RWPE2 (cell line): Measurements from ENCODE around the gene NBPF1.
"Not testable (repeated sequence)": the region's sequence is repeated elsewhere in the genome, so short reads cannot be mapped to it uniquely, and the experiment has no call there.

ENCODE experiments used
- ATAC-seq: fragments of 200-7000 bp; cut with Tn5 transposase; 3 replicates; pipeline ENCODE4 v1.9.1; 2021; ENCODE audit warnings: low read depth
- DNase-seq: peaks from one replicate; pipeline ENCODE4 v3.0.0-alpha.2; 2020; ENCODE audit warnings: low spot score
- H3K27ac ChIP-seq: fragments of 450-650 bp; 2 replicates; pipeline ENCODE4 v1.5.1; 2017; ENCODE audit warnings: mild to moderate bottlenecking; ENCODE audit not compliant: poor library complexity, severe bottlenecking
- H3K27me3 ChIP-seq: fragments of 250-450 bp; sonication (Bioruptor Pico); 2 replicates; pipeline ENCODE4 v1.5.1; 2021; ENCODE audit warnings: mild to moderate bottlenecking, moderate library complexity; ENCODE audit not compliant: insufficient read depth, poor library complexity, severe bottlenecking
- H3K36me3 ChIP-seq: fragments of 250-450 bp; sonication (Bioruptor Pico); 2 replicates; pipeline ENCODE4 v1.5.1; 2020; ENCODE audit warnings: low read depth, mild to moderate bottlenecking, moderate library complexity
- H3K4me1 ChIP-seq: fragments of 250-450 bp; sonication (Bioruptor Pico); 2 replicates; pipeline ENCODE4 v1.5.1; 2021; ENCODE audit warnings: mild to moderate bottlenecking, moderate library complexity; ENCODE audit not compliant: insufficient read depth, poor library complexity, severe bottlenecking
- H3K4me3 ChIP-seq: fragments of 250-450 bp; sonication (Bioruptor Pico); 2 replicates; pipeline ENCODE4 v1.5.1; 2021; ENCODE audit warnings: mild to moderate bottlenecking, moderate library complexity; ENCODE audit not compliant: severe bottlenecking
- H3K9me3 ChIP-seq: fragments of 250-450 bp; sonication (Bioruptor Pico); 2 replicates; pipeline ENCODE4 v1.5.1; 2021; ENCODE audit warnings: mild to moderate bottlenecking, moderate library complexity; ENCODE audit not compliant: severe bottlenecking
- TF ChIP-seq, protein P1 (sequence below): fragments of 450-650 bp; IDR thresholded peaks from one replicate; pipeline ENCODE4 v1.5.1; 2017; ENCODE audit warnings: mild to moderate bottlenecking, moderate library complexity; ENCODE audit not compliant: poor library complexity, severe bottlenecking

NBPF1 gene

DNA sequence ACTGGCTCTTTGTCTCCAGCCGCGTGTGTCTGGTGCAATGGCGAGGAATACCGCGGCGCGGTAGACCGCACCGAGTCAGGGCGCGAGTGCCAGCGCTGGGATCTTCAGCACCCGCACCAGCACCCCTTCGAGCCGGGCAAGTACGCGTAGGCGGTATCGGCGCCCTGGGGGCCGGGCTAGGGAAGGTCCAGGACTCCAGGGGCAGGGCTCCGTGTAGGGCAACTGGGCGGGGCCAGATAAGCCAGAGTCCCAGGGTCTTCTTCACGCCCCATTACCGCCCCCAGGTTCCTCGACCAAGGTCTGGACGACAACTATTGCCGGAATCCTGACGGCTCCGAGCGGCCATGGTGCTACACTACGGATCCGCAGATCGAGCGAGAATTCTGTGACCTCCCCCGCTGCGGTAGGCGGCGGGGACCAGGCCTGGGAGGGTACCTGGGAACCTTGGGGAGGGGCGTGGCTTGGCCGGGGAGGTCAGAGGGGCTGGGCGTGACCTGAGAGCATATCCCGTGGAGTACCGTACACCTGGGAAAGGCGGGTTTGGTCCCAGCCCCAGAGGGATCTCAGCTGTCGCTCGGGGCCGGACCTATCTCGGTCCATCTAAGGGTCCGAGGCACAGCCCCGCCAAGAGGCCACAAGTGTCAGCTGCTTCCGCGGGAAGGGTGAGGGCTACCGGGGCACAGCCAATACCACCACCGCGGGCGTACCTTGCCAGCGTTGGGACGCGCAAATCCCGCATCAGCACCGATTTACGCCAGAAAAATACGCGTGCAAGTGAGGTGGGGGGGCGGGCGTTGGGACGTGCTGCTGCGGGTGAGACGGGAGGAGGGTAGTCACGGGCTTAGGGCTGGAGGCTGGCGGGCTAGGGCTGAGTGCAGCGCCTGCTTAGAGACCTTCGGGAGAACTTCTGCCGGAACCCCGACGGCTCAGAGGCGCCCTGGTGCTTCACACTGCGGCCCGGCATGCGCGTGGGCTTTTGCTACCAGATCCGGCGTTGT, 34.1 kb upstream of the NBPF1 start:
- ATAC-seq = peak; percentile 34
- not testable (repeated sequence) for H3K4me3 ChIP-seq, H3K27ac ChIP-seq, H3K4me1 ChIP-seq, H3K27me3 ChIP-seq, H3K36me3 ChIP-seq, H3K9me3 ChIP-seq
- peak; percentile 35 for DNase-seq

DNA sequence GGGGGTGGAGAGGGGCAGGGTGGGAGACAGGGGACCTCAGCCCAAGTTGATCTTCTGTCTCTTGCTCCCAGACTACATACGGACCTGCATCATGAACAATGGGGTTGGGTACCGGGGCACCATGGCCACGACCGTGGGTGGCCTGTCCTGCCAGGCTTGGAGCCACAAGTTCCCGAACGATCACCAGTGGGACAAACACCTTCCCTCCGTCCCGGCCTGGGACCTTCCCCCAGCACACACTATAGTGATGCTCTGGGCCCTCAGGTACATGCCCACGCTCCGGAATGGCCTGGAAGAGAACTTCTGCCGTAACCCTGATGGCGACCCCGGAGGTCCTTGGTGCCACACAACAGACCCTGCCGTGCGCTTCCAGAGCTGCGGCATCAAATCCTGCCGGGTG, 33.4 kb upstream of the NBPF1 start:
- H3K36me3 ChIP-seq, H3K27ac ChIP-seq, H3K4me1 ChIP-seq, H3K4me3 ChIP-seq, H3K9me3 ChIP-seq, ATAC-seq, DNase-seq, H3K27me3 ChIP-seq: not testable (repeated sequence)

DNA sequence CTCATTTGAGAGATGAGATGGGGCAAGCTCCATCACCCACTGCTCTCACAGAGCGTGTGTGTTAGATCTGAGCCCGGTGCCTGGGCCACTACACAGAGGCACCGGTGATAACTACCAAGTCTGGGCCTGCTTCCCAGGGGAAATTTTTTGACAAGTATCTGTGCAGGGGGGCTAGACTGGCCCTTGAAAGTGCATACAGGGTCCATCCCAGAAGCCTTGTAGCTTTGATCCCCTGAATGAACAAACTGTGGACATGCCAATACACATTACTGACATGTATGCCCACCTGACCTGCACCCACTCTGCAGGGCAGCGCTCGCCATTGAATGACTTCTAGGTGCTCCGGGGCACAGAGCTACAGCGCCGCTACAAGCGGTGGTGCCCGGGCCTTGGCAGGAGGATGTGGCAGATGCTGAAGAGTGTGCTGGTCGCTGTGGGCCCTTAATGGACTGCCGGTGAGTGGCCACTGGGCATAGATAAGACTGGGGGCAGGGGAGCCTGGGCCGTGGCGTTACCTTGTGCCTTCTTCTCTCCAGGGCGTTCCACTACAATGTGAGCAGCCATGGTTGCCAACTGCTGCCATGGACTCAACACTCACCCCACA, 32.8 kb upstream of the NBPF1 start:
- not testable (repeated sequence) for H3K4me1 ChIP-seq
- peak; percentile 70 for DNase-seq

DNA sequence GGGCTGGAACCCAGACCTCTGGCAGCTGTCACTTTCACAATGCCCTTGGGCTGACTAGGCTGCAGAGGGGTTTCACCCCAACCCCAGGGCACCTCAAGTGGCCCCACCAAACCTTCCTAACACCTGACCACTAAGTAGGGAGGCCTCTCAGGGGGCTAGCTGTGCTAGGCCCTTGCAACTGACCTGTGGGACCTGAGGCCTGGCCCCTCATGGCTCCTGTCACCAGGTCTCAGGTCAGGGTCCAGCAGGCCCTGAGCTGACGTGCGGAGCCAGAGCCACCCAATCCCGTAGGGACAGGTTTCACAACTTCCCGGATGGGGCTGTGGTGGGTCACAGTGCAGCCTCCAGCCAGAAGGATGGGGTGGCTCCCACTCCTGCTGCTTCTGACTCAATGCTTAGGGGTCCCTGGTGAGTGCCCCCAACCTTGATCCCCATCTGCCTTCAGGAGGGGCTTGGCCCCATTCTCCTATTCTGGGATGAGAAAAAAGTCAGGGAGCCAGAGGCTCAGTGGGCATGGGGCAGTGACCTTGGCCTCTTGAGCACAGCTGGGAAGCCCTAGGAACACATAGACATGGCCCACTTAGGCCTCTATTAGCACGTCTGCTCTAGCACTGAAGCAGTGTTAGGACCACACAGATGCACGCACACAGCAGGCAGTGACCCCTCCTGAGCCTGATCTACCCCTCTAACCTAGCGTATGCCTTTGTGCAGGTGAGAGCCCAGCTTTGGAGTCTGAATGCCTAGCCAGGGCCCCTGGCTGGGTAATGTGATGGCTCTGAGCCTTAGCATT, 32.1 kb upstream of the NBPF1 start:
- peak; percentile 76 for DNase-seq
- peak overlapping the region; percentile 18 for H3K27ac ChIP-seq
- peak overlapping the region; percentile 96 for H3K4me3 ChIP-seq
- not testable (repeated sequence) for H3K36me3 ChIP-seq, ATAC-seq, H3K27me3 ChIP-seq, H3K4me1 ChIP-seq, H3K9me3 ChIP-seq

More for the DNA sequence above, 32.8 kb upstream of the NBPF1 start:
- not testable (repeated sequence) for H3K9me3 ChIP-seq, ATAC-seq, H3K36me3 ChIP-seq, H3K4me3 ChIP-seq, H3K27ac ChIP-seq, H3K27me3 ChIP-seq

GRCh38 chr1:16644482-16645270, 31.3 kb upstream of the NBPF1 start:
- H3K36me3 ChIP-seq, H3K4me1 ChIP-seq, H3K9me3 ChIP-seq, H3K27me3 ChIP-seq: not testable (repeated sequence)
- Histone ChIP-seq H3K27ac (peak overlapping the region; percentile 18), H3K4me3 (peak overlapping the region; percentile 96)
- ATAC-seq (peak; percentile 66), DNase-seq (peak; percentile 96)

DNA sequence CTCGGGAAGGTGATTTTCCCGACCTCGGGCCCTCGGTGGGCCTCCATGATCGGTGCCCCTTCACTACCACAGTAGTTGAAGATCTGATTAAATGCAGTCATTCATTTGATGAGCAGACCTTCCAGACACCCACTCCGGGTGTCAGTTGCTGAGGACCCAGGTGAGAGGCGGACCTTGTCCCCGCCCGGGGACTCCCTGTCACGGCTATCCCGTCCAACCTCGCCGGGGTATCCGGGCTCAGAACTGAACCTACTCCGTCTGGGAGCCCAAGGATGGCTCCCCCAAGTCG, 30.8 kb upstream of the NBPF1 start:
- ATAC-seq (peak; percentile 40), DNase-seq (no peak)
- H3K27me3 ChIP-seq = no peaks in the 10 kb centered on the region
- peak overlapping the region; percentile 96 for H3K4me3 ChIP-seq
- H3K9me3 ChIP-seq = no peaks in the 10 kb centered on the region
- H3K4me1 ChIP-seq = no peaks in the 10 kb centered on the region
- peaks cover 8% of the 10 kb centered on the region; the same call in 1 of the 2 replicates for H3K36me3 ChIP-seq
- H3K27ac ChIP-seq = peak overlapping the region; percentile 18
- TF ChIP-seq, protein P1, sequence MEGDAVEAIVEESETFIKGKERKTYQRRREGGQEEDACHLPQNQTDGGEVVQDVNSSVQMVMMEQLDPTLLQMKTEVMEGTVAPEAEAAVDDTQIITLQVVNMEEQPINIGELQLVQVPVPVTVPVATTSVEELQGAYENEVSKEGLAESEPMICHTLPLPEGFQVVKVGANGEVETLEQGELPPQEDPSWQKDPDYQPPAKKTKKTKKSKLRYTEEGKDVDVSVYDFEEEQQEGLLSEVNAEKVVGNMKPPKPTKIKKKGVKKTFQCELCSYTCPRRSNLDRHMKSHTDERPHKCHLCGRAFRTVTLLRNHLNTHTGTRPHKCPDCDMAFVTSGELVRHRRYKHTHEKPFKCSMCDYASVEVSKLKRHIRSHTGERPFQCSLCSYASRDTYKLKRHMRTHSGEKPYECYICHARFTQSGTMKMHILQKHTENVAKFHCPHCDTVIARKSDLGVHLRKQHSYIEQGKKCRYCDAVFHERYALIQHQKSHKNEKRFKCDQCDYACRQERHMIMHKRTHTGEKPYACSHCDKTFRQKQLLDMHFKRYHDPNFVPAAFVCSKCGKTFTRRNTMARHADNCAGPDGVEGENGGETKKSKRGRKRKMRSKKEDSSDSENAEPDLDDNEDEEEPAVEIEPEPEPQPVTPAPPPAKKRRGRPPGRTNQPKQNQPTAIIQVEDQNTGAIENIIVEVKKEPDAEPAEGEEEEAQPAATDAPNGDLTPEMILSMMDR = no peak

- Histone ChIP-seq H3K27ac (peak overlapping the region; percentile 18), H3K4me3 (peak overlapping the region; percentile 96)
- H3K27me3 ChIP-seq, H3K4me1 ChIP-seq, H3K9me3 ChIP-seq, H3K36me3 ChIP-seq: not testable (repeated sequence)
- ATAC-seq = peak; percentile 32
- DNase-seq = peak; percentile 72
Observed at GRCh38 chr1:16643476-16644192, 30.3 kb upstream of the NBPF1 start.

DNA sequence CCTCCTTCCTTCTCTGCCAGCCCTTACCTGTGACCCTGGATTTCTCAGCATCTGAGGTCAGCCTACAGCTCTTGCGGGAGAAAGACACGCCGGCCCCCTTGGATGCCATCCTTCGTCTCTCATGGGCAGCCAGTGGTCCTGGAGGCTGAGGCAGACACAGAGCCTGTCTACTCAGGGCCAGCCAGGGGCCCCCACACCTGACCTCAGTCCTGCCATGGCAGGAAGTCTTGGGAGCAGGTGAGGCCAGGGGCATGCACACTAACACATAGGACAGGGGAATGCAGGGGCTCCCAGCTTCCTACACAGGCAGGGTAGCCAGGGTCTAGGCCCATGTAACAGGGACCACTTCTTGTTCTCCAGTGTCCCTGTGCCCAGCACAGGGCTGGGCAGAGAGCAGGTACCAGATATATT, 29.6 kb upstream of the NBPF1 start:
- H3K9me3 ChIP-seq, H3K4me1 ChIP-seq, H3K27ac ChIP-seq, H3K4me3 ChIP-seq, H3K27me3 ChIP-seq, H3K36me3 ChIP-seq, ATAC-seq: not testable (repeated sequence)
- peak; percentile 81 for DNase-seq
